ENCODE results near the gene PLEKHO2.

- TF ChIP-seq PPARA (CRISPR knock-in tag; IDR thresholded peaks at IDR 0.05; ENCODE audit: borderline replicate concordance) (no peak), ARNTL (CRISPR knock-in tag; IDR thresholded peaks at IDR 0.05; ENCODE audit: borderline replicate concordance, low read depth) (no peak), CSDC2 (CRISPR knock-in tag; IDR thresholded peaks at IDR 0.05) (no peak)
- TF ChIP-seq, protein P1, sequence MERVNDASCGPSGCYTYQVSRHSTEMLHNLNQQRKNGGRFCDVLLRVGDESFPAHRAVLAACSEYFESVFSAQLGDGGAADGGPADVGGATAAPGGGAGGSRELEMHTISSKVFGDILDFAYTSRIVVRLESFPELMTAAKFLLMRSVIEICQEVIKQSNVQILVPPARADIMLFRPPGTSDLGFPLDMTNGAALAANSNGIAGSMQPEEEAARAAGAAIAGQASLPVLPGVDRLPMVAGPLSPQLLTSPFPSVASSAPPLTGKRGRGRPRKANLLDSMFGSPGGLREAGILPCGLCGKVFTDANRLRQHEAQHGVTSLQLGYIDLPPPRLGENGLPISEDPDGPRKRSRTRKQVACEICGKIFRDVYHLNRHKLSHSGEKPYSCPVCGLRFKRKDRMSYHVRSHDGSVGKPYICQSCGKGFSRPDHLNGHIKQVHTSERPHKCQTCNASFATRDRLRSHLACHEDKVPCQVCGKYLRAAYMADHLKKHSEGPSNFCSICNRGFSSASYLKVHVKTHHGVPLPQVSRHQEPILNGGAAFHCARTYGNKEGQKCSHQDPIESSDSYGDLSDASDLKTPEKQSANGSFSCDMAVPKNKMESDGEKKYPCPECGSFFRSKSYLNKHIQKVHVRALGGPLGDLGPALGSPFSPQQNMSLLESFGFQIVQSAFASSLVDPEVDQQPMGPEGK (CRISPR knock-in tag; IDR thresholded peaks at IDR 0.05; ENCODE audit: borderline replicate concordance) = no peak
Measured at GRCh38 chr15:64851503-64851840, 9.8 kb downstream of the PLEKHO2 start.
